Trophoblast cell (in vitro differentiated cells and primary cell): ENCODE results near the gene GPR146.
A peak's percentile ranks its signal among the peaks of the same experiment; 100 is the strongest.

Experiments
- DNase-seq, 2 donors: peaks; one replicate each; pipeline ENCODE4 v3.0.0-alpha.2; 2016
- H2AFZ ChIP-seq: 2 replicates; pipeline ENCODE4 v1.6.1; 2013; ENCODE audit warnings: low read length, moderate library complexity, mild to moderate bottlenecking; ENCODE audit not compliant: insufficient read depth, poor library complexity
- H2AK5ac ChIP-seq: 2 replicates; pipeline ENCODE4 v1.6.1; 2013; ENCODE audit warnings: mild to moderate bottlenecking, low read length
- H2BK120ac ChIP-seq: 2 replicates; pipeline ENCODE4 v1.6.1; 2013; ENCODE audit warnings: low read length, mild to moderate bottlenecking, moderate library complexity; ENCODE audit not compliant: insufficient read depth, poor library complexity
- H2BK12ac ChIP-seq: 2 replicates; pipeline ENCODE4 v1.6.1; 2013; ENCODE audit warnings: mild to moderate bottlenecking, low read length, moderate library complexity
- H2BK5ac ChIP-seq: 2 replicates; pipeline ENCODE4 v1.6.1; 2013; ENCODE audit warnings: low read length, low read depth, moderate library complexity, mild to moderate bottlenecking; ENCODE audit not compliant: poor library complexity
- H3K14ac ChIP-seq: 2 replicates; pipeline ENCODE4 v1.6.1; 2013; ENCODE audit warnings: mild to moderate bottlenecking, low read length
- H3K18ac ChIP-seq: 2 replicates; pipeline ENCODE4 v1.6.1; 2013; ENCODE audit warnings: mild to moderate bottlenecking, low read length
- H3K23ac ChIP-seq: 2 replicates; pipeline ENCODE4 v1.6.1; 2013; ENCODE audit warnings: low read length
- H3K27ac ChIP-seq: 2 replicates; pipeline ENCODE4 v1.5.1; 2013; ENCODE audit warnings: low read depth, mild to moderate bottlenecking, inconsistent platforms, low read length, moderate library complexity
- H3K27me3 ChIP-seq: 2 replicates; pipeline ENCODE4 v1.6.1; 2013; ENCODE audit warnings: inconsistent platforms, mild to moderate bottlenecking, low read length, moderate library complexity; ENCODE audit not compliant: insufficient read depth
- H3K36me3 ChIP-seq, 2 experiments: 1 replicate in 1 of 2; 2 replicates in 1 of 2; pipeline ENCODE4 v1.6.1; 2013; ENCODE audit warnings: low read length in 2 of 2, mild to moderate bottlenecking in 2 of 2, moderate library complexity in 1 of 2; ENCODE audit not compliant: insufficient read depth in 2 of 2, control insufficient read depth in 1 of 2
- H3K4ac ChIP-seq: 2 replicates; pipeline ENCODE4 v1.6.1; 2013; ENCODE audit warnings: low read depth, mild to moderate bottlenecking, low read length, moderate library complexity
- H3K4me1 ChIP-seq, 2 experiments: 1 replicate in 1 of 2; 2 replicates in 1 of 2; pipeline ENCODE4 v1.6.1; 2013; ENCODE audit warnings: low read length in 2 of 2, mild to moderate bottlenecking in 2 of 2, moderate library complexity in 1 of 2; ENCODE audit not compliant: insufficient read depth in 2 of 2, control insufficient read depth in 1 of 2
- H3K4me2 ChIP-seq: 2 replicates; pipeline ENCODE4 v1.6.1; 2013; ENCODE audit warnings: inconsistent platforms, mild to moderate bottlenecking, low read length, moderate library complexity
- H3K4me3 ChIP-seq: 2 replicates; pipeline ENCODE4 v1.5.1; 2013; ENCODE audit warnings: mild to moderate bottlenecking, low read depth, low read length, inconsistent platforms
- H3K79me1 ChIP-seq: one replicate; pipeline ENCODE4 v1.6.1; 2013; ENCODE audit warnings: low read length
- H3K79me2 ChIP-seq: 2 replicates; pipeline ENCODE4 v1.6.1; 2013; ENCODE audit warnings: low read length, mild to moderate bottlenecking; ENCODE audit not compliant: control insufficient read depth, insufficient read depth, poor library complexity
- H3K9ac ChIP-seq: 2 replicates; pipeline ENCODE4 v1.6.1; 2013; ENCODE audit warnings: mild to moderate bottlenecking, low read length
- H3K9me3 ChIP-seq: 2 replicates; pipeline ENCODE4 v1.6.1; 2013; ENCODE audit warnings: low read depth, mild to moderate bottlenecking, control low read depth, inconsistent platforms, low read length; ENCODE audit not compliant: insufficient read depth
- H4K12ac ChIP-seq: 2 replicates; pipeline ENCODE4 v1.6.1; 2013; ENCODE audit warnings: low read depth, mild to moderate bottlenecking, low read length, moderate library complexity
- H4K8ac ChIP-seq: 2 replicates; pipeline ENCODE4 v1.6.1; 2013; ENCODE audit warnings: low read depth, mild to moderate bottlenecking, low read length, moderate library complexity
- H4K91ac ChIP-seq: one replicate; pipeline ENCODE4 v1.6.1; 2013; ENCODE audit warnings: low read depth, mild to moderate bottlenecking, low read length, moderate library complexity
- WGBS: extraction: QIAGEN DNeasy Blood & Tissue Kit; methylation state at CpG from one replicate; pipeline ENCODE4 v1.1.7; 2013; ENCODE audit warnings: missing lambda C conversion rate; ENCODE audit not compliant: insufficient read length, insufficient coverage; ENCODE audit errors: extremely low coverage; 5-methylcytosine and 5-hydroxymethylcytosine counted together

Gene GPR146

GRCh38 chr7:1026721-1027161 is 17.6 kb upstream of the GPR146 start:
- Histone ChIP-seq H4K12ac (no peak overlapping the region), H3K9ac (no peak overlapping the region), H4K91ac (no peak overlapping the region), H2AK5ac (no peak overlapping the region), H4K8ac (no peak overlapping the region), H3K79me1 (peaks cover 16% of the 10 kb centered on the region), H2BK5ac (no peak overlapping the region), H3K4ac (peak overlapping the region; percentile 17), H3K4me1 (peaks cover 13 to 20% of the 10 kb centered on the region in 2 experiments), H2BK12ac (no peak overlapping the region), H2BK120ac (no peak overlapping the region), H3K23ac (no peak overlapping the region), H2AFZ (no peak overlapping the region), H3K18ac (no peak overlapping the region), H3K4me3 (no peak overlapping the region), H3K27ac (peak overlapping the region; percentile 5), H3K14ac (no peak overlapping the region), H3K4me2 (peak overlapping the region; percentile 83), H3K27me3 (no peaks in the 10 kb centered on the region), H3K36me3 (peaks cover 16 to 18% of the 10 kb centered on the region in 2 experiments), H3K9me3 (peaks cover 3% of the 10 kb centered on the region), H3K79me2 (peaks cover 5% of the 10 kb centered on the region)
- DNase-seq: no peak
- no CpG with 5 or more reads among the region's 20 CpGs for WGBS

GRCh38 chr7:1027242-1028043 is 16.9 kb upstream of the GPR146 start:
- H3K79me2 ChIP-seq: peaks cover 5% of the 10 kb centered on the region
- no peak overlapping the region for H3K23ac ChIP-seq
- peak overlapping the region; percentile 68 for H3K9ac ChIP-seq
- H3K36me3 ChIP-seq: peaks cover 12 to 17% of the 10 kb centered on the region in 2 experiments
- peak overlapping the region; percentile 39 for H2AFZ ChIP-seq
- H4K8ac ChIP-seq: peak overlapping the region; percentile 80
- H3K4ac ChIP-seq: peak overlapping the region; percentile 93
- H3K18ac ChIP-seq: peak overlapping the region; percentile 91
- peak overlapping the region; percentile 69 for H2BK5ac ChIP-seq
- H3K14ac ChIP-seq: peak overlapping the region; percentile 83
- H3K4me3 ChIP-seq: peak overlapping the region; percentile 82
- H4K12ac ChIP-seq: peak overlapping the region; percentile 39
- H2AK5ac ChIP-seq: peak overlapping the region; percentile 89
- DNase-seq: peak; percentile 29 to 55
- no peaks in the 10 kb centered on the region for H3K9me3 ChIP-seq
- WGBS: no CpG with 5 or more reads among the region's 69 CpGs
- H3K79me1 ChIP-seq: peaks cover 16% of the 10 kb centered on the region
- peaks cover 13 to 20% of the 10 kb centered on the region in 2 experiments for H3K4me1 ChIP-seq
- H2BK120ac ChIP-seq: peak overlapping the region; percentile 63
- H4K91ac ChIP-seq: peak overlapping the region; percentile 92
- H3K27me3 ChIP-seq: no peaks in the 10 kb centered on the region
- peak overlapping the region; percentile 83 for H3K4me2 ChIP-seq
- H2BK12ac ChIP-seq: peak overlapping the region; percentile 45
- H3K27ac ChIP-seq: peak overlapping the region; percentile 57

GRCh38 chr7:1028044-1028770 is 16.1 kb upstream of the GPR146 start:
- H4K8ac ChIP-seq: peak overlapping the region; percentile 86
- peak overlapping the region; percentile 82 for H3K4me3 ChIP-seq
- peak overlapping the region; percentile 85 for H3K27ac ChIP-seq
- H3K79me1 ChIP-seq: peaks cover 16% of the 10 kb centered on the region
- H3K9ac ChIP-seq: peak overlapping the region; percentile 68
- H2BK5ac ChIP-seq: peak overlapping the region; percentile 69
- H3K79me2 ChIP-seq: peaks cover 5% of the 10 kb centered on the region
- no peaks in the 10 kb centered on the region for H3K9me3 ChIP-seq
- peak overlapping the region; percentile 83 for H3K4me2 ChIP-seq
- peak overlapping the region; percentile 74 for H2BK120ac ChIP-seq
- no peaks in the 10 kb centered on the region for H3K27me3 ChIP-seq
- peak overlapping the region; percentile 40 for H2AFZ ChIP-seq
- H2BK12ac ChIP-seq: peak overlapping the region; percentile 42
- H4K91ac ChIP-seq: peak overlapping the region; percentile 92
- peak overlapping the region; percentile 93 for H3K4ac ChIP-seq
- peak overlapping the region; percentile 64 for H4K12ac ChIP-seq
- no peak overlapping the region for H2AK5ac ChIP-seq
- peak; percentile 95 to 98 for DNase-seq
- peak overlapping the region; percentile 83 for H3K14ac ChIP-seq
- peaks cover 13 to 20% of the 10 kb centered on the region in 2 experiments for H3K4me1 ChIP-seq
- H3K23ac ChIP-seq: no peak overlapping the region
- no CpG with 5 or more reads among the region's 77 CpGs for WGBS
- peaks cover 12% of the 10 kb centered on the region in 2 experiments for H3K36me3 ChIP-seq
- H3K18ac ChIP-seq: peak overlapping the region; percentile 91

- Histone ChIP-seq H3K79me1 (peaks cover 16% of the 10 kb centered on the region), H4K8ac (peak overlapping the region; percentile 86), H3K4ac (peak overlapping the region; percentile 70), H2BK12ac (peak overlapping the region; percentile 42), H3K79me2 (peaks cover 5% of the 10 kb centered on the region), H3K27me3 (no peaks in the 10 kb centered on the region), H2AFZ (peak overlapping the region; percentile 40), H3K27ac (peak overlapping the region; percentile 85), H3K14ac (no peak overlapping the region), H2BK5ac (peak overlapping the region; percentile 51), H2BK120ac (peak overlapping the region; percentile 74), H3K4me3 (peak overlapping the region; percentile 65), H3K18ac (peak overlapping the region; percentile 74), H3K4me2 (peak overlapping the region; percentile 68), H3K9me3 (no peaks in the 10 kb centered on the region), H3K9ac (peak overlapping the region; percentile 42), H2AK5ac (no peak overlapping the region), H3K36me3 (peaks cover 12% of the 10 kb centered on the region in 2 experiments), H4K12ac (peak overlapping the region; percentile 64), H3K4me1 (peaks cover 13 to 20% of the 10 kb centered on the region in 2 experiments), H4K91ac (peak overlapping the region; percentile 90), H3K23ac (no peak overlapping the region)
- WGBS: no CpG with 5 or more reads among the region's 18 CpGs
- peak; percentile 90 to 91 for DNase-seq
Observed at GRCh38 chr7:1028775-1029636, 15.3 kb upstream of the GPR146 start.
